ENCODE data around the gene ALG11.

- TF ChIP-seq, protein P1, sequence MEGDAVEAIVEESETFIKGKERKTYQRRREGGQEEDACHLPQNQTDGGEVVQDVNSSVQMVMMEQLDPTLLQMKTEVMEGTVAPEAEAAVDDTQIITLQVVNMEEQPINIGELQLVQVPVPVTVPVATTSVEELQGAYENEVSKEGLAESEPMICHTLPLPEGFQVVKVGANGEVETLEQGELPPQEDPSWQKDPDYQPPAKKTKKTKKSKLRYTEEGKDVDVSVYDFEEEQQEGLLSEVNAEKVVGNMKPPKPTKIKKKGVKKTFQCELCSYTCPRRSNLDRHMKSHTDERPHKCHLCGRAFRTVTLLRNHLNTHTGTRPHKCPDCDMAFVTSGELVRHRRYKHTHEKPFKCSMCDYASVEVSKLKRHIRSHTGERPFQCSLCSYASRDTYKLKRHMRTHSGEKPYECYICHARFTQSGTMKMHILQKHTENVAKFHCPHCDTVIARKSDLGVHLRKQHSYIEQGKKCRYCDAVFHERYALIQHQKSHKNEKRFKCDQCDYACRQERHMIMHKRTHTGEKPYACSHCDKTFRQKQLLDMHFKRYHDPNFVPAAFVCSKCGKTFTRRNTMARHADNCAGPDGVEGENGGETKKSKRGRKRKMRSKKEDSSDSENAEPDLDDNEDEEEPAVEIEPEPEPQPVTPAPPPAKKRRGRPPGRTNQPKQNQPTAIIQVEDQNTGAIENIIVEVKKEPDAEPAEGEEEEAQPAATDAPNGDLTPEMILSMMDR (IDR thresholded peaks at IDR 0.05): no peak
- TF ChIP-seq POLR2AphosphoS5 (IDR thresholded peaks at IDR 0.05) (no peak), EP300 (IDR thresholded peaks at IDR 0.05) (no peak), POLR2A (IDR thresholded peaks at IDR 0.05) (no peak)
These were observed 39.2 kb downstream of the ALG11 start for GRCh38 chr13:52051400-52051799.
